Activated CD8-positive, alpha-beta memory T cell treated with anti-CD3 and anti-CD28 coated beads for 24 hours (primary cell): ENCODE data around the gene WBP2.

Experiments used
- DNase-seq: peaks from one replicate; pipeline ENCODE4 v3.0.0-alpha.2; 2020

WBP2 gene

DNA sequence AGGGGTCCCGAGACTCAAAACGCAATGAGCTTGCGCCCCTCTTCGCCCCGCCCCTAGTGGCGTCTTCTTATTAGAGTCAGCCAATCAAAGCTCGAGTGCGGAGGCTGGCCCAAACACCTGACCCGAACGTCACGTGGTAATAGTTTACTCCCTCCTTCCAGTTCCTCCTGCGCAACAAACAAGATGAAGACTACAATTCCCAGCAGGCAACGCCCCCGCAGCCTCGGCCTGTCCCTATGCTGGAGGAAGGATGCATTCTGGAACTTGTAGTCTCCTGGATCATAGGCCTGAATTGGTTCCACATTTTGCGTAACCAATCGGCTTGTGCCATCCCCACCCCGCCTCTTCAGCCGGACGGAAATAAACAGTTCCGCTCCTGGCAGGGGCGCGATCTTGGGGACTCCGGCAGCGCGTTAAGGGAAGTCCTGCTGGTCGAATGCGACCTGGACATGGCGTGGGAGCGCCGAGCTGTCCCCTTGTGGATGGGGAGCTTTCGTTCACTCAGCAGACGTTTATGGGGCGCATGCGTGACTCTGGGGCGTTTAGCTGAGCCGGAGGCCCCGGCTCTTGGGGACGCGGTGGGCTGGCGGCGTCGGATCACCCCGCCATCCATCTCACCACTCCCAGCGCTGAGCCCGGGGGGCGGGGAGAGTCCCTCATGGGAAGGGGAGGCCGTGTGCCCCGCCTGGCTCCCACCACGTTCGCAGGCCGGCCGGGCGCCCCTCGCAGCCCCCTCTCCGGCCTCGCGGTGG lies at the start of gene WBP2:
WBP2 (minus strand) TSS at position 26 of the 752 bp plus-strand sequence. CDS start 38 bp downstream, outside the sequence.
- DNase-seq = peak; percentile 95

DNA sequence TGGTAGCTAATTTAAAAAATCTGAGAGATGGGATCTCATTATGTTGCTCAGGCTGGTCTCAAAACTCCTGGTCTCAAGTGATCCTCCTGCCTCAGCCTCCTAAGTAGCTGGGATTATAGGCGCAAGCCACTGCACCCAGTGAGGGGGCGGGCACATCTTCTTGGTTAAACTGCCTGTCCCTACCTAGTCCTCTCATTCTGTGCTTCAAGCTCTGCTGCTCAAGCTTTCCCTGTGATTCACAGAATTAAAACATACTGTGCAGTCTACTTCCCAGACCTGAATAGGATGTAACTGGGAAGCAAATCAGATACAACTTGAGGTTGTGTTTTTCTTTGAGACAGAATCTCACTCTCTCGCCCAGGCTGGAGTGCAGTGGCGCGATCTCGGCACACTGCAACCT lies 47.3 kb upstream of the WBP2 start:
- DNase-seq = no peak

DNA sequence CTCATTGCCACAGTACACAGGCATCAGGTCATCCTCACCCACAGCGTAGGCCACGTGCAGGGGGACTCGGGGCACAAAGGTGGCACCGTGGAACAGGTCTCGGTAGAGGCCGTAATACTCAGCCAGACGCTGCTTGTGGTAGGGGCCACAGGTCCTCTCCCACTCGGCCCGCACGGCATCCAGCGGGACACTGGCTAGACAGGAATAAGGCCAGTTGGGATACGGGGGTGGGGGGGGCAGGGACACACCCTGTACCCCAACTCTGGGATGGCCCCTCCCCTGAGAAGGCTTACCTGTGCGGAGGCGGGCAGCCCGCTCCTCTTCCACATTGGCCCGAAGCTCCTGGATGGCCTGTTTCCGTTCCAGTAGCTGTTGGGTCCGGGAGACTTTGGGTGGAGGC lies 46.6 kb upstream of the WBP2 start:
- no peak for DNase-seq

DNA sequence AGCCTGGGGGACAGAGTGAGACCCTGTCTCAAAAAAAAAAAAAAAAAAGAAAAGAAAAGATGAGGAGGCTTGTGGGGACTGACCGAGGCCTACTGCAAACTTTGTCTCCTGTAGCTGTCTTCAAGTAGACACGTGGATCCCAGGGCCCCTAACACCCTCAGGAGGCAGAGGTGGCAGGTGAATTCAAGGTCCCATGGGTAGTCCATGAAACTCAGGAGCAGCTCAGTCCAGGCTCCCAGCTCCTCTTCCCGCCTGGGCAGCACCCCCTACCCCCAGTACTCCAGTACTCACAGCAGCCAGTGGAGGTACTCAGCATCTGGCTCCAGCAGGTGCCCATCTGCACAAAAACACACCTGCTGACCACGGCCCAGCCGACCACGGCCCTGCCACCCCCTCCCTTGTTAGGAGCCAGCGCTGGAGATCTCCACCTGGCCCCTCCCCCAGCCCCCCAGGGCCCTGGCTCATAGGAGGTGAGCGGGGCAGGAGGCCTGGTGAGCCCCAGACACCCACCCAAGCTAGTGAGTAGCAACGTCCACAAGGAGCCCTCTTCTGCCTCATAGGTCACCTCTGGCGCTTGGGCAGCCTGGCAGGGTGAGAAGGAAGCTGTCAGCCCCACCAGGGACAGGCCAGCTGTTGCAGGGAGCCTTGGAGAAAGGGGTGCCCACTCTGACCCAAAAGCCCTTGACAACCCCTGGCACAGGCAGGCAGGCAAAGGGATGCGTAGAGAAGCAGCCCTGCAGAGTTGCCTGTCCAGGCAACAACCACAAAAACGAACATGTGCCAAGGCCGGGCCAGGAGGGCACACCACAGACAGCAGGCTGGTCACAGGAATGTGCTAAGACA lies 45.8 kb upstream of the WBP2 start:
- DNase-seq = no peak

DNA sequence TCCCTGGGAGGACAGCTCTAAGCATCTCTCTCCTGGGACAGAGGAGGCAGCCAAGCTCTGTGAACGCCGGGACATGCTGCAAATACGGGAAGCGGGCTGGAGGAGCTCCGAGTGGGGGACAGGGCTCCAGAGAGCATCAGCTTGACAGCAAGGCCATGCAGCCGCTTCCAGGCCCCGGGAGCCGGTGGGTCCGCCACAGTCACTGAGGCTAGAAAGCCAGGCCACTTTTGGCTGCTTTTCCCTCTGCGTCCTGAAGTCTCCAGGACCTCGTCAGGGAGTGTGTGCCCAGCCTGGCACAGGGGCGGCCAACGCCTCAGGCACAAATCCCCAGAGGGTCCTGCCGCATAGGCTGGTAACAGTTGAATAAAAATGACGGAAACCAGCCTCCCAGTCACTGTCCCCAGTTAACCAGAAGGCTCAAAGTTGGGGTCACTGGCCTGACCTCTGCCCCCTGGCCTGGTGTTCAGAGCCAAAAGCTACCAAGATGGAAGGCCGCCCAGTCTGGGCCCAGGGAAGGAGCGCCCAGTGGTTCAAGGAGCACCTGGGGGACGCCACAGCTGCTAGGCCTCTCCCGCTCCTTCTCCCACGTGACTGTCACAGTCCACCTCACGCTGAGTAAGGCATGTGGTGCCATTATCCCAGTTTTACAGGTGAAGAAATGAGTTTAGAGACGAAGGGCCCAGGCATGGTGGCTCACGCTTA lies 44.8 kb upstream of the WBP2 start:
- no peak for DNase-seq

DNA sequence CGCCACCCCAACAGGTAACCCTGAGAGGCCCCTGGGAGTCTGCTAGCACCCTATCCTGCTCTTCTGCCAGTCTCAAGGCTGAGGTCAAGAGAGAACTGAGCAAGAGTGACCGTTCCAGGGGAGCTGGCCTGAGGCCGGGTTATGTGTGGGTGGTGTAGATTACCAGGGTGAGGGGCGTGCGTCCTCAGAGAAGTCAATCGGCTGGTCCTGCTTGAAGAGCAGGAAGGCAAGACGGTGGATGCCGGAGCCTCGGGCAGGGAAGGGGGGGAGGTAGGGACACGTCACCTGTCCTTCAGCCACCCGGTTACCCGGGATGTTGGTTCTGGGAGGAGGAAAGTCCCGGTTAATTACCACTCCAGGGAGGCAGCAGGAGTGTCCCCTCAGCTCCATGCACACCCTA lies 44.2 kb upstream of the WBP2 start:
- DNase-seq = no peak

DNA sequence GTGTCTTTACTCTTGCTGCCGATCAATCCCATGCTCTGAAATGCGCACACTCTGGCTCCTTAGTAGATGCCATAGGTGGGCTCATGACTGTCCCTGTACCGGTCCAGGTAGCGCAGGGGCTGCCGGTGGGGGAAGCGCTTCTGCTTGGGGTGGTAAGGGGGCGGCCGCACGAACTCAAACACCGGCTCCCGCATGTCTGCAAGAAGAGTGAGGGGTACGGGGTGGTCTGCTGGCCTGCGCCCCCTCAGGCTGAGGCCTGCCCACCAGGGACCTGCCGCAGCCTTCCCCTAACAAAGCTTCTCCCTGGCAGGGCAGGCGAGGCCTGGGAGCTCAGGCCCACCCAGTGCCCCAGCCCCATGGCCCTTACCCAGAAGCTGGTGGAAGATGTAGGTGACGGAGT lies 43.7 kb upstream of the WBP2 start:
- DNase-seq = no peak

DNA sequence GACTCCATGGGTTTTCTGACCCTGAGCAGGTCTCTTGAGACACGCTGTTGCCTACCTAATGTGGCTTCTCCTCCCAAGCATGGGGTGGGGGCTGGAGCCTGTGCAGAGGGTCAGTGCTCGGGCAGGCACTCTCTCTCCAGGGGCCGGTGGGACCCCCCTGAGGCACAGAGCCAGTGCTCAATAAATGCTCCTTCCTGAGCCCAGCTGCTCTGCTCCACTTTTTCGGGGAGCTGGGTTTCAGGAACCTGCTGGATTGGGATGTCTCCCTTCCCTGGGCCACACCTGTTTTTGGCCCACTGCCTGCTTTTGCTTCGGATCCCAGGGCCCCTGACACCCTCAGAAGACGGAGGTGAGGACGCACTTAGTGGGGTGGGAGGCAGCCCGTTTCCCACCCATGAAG lies 42.9 kb upstream of the WBP2 start:
- DNase-seq = no peak

DNA sequence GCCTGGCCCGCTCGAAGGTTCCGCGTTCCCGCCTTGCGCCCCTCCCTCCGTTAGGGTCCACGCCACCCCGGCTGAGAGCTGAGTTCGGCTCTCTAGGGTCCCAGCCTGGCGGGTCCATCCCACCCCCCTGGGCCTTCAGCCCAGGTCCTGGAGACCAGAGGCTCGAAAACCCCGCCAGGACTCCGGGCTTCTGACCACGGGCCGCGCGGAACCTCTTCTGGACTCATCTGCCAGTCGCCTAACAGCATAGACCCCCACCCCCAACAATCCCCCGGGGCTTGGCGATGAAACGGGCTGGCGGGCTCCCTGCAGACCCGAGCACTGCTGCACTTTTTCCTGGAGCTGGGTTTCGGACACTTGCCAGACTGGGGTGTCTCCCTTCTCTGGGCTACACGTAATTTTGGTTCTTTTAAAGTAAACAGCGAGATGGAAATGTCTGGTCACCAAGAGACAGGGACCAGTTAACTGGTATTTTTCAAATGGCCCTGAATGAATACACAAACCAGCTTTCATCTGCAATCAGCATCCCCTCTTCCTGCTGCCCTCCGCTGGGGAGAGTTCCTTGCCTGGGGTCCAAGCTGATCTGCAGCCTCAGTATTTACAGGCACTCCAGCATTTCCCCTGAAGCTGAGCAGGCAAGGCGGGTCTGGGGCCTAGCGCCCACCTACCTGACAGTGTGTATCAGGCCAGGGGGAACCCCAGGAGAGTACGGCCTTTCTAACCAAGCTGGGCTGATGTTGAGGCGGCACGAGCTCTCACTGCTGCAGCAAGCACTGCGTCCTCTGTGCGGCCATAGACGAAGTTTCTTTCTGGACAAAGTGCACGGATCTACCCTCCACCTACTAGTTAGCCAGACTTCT lies 42.3 kb upstream of the WBP2 start:
- no peak for DNase-seq

DNA sequence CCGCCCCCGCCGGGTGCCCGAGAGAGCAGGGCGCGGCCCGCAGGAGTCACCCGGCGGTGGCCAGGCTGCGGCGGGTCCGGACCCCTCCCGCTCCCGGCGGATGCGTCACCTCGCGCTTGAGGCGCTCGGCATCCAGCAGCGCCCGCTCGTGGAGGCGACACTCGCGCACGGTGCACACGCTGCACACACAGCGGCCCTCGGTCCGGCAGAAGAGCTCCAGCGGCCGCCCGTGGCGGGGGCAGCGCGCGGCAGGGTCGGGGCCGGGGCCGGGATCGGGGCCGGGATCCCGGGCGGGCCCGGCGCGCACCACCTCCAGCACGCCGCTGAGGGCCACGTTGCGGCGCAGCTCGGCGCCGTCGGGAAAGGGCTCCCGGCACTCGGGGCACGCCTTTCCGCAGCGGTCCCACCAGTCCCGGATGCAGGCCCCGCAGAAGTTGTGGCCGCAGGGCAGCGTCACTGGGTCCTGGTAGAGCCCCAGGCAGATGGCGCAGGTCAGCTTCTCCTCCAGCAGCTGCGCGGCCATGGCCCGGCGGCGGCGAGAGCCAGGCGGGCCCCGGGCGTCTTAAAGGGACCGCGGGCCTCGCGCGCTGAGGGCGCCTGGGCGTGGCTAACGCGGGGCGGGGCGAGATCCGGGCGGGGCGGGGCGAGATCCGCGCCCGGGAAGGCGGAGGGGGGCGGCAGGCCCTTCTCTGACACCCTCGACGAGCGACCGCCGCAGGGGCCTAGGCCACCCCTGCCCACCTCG lies 41.5 kb upstream of the WBP2 start, which contains the start of gene TRIM65:
TRIM65 (minus strand) TSS at position 537 of the 745 bp plus-strand sequence; CDS start at position 523, 14 bp downstream.
- DNase-seq = peak; percentile 94

DNA sequence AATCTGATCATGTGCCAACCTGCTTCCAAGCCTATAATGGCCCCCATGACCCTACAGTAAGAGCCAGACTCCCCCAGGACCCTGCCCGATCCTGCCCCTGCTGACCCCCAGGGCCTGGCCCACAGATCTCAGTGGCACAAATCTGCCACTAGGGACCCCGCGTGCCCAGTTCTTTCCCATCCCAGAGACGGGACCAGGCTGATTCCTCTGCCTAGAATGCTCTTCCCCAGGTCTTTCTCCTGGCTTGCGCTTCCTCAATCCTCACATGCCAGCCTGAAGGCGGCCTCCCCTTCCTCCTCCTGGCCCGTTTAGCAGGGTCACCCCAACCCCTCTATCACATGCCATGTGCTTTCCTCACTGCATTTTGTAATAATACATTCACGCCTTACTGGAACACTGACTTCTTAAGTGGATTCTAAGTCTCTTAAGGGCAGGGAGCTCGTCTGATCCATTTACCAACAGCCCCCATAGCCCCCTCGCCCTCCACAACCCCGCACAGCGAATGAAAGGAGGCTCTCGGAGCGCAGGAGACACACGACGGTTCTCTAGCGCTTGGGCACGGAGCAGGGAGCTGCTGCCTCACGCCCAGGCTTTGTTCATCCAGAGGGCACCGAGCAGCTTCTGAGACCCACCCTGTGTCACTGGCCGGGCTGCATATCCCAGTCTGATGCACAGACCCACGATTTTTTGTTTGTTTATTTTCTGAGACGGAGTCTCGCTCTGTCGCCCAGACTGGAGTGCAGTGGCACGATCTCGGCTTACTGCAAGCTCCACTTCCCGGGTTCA lies 40.4 kb upstream of the WBP2 start:
- DNase-seq = peak; percentile 71

DNA sequence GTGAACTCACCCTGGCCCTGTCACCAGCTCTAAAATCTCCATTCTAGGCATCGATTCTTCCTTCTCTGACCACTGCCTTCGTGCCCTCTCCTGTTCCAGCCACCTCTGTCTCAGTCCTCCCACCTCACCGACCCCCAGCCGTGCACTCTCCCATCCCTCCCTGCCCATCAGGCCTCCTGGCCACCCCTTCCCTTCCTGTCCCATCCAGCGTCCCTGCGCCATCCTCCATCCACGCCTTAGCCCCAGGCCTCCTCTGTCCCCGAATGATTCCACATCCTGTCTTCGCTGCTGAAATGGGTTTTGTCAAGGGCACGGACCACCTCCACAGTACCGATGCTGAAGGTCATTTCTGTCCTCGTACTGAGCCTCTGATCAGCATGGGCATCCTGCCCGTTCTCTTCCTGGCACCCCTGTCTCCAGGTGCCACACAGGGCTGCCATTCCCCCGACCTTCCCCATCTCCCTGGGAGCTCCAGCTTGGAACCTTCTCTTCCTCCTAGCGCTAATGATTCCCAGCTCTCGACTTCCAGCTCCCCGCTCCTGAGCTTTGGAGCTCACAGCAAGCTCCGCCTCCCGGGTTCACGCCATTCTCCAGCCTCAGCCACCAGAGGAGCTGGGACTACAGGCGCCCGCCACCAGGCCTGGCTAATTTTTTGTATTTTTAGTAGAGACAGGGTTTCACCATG lies 39.1 kb upstream of the WBP2 start:
- DNase-seq = no peak

DNA sequence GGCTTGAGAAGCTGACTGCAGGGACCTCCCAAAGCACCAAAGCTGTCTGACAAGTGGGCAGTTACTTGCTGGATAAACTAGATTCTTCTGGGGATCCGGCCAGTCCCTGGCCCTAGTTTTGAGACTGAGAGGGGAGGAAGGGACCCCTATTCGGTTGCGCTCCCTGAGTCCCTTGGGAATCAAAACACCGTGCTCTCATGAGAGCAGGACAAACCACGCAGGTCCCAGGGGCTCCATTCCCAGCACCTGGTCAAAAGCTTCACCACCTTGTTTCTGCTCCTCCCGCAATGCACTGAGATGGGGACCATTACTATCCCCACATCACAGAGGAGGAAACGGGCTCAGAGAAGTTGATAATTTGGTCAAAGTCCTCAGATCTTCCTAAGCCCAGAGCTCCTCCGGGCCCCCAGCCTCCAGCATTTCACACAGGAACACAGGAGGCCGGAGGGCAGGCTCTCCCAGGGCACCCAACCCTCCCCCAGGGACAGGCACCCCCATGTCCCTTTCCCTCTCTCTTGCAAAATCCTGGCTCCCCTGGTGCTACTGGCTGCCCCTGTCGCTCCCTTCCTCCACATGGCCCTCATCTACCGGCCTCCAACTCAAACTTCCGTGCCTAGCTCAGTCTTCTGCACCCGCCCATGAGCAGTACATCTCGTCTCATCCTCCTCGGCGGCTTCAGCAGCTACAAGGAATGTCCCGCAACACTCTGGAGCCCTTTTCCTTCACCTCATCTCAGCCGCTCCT lies 38.3 kb upstream of the WBP2 start:
- no peak for DNase-seq

DNA sequence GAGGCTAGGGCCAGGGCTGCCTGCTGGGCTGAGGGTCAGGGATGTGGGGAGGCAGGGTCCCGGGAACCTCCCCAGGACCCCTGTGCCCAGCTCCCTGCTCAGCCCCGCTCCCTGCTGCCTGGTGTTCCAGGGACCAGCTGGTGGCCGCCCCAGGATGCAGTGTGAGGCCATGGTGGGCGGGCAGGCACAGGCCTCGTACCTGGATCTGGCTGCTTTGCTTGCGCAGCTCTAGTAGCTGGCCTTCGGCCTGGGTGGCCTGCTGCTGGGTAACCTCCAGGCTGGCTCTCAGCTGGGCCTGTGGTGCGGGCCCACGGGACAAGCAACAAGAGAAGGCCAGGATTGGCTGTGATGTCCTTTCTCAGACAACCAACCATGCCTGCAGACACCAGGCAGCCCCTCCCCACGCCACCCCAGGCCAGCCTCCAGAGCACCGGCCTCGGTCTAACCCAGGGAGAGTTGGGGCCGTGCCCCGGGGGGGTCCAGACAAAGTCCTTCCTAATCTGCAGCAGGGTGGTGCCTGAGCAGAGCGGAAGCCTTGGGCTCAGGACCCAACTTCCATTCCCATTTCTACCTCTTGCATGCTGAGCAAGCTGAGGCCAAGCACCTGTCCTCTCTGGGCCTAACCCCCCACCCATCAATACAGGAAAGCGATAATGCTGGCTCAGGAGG lies 37.6 kb upstream of the WBP2 start:
- no peak for DNase-seq

DNA sequence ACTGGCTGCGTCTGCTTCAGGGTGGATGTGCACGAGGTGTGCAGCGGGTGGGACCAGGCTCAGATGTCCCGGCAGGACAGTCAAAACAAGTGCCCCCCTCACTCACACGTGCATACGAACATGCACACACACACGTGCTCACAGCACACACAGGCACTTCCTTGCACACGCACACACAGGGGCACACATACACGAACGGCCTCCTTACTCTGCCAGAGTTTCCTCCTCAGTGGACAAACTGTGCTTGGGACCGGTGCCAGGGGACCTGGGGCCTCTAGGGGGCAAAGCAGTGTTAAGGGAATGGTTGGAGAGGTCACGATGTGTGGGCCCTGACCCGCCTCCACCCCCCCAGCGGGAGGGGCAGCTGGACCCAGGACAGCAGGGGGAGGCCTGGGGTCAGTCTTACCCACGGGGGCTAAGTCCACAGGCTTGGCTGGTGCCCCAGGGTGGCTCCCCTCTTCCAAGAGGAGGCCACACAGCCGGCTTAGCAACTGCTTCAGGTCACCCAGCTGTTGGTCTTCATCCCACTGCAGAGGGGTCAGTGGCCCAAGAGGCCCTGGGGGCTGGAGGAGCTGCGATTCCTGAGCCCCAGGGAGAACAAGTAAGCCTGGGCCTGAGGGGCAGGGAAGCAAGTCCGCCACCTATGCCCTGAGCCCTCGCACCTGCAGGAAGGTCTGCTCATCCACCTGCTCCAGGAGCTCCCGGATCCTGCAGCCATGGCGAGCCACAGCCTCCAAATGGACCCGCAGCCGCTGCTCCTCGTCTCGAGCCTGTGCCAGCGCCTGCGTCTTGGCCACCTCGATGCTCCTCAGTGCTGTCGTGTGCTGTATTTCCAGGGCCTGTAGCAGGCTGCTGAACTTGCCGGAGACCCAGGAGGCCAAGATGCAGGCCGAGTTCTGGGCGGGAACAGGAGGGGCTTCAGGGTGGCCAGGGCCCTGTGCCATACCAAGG lies 36.7 kb upstream of the WBP2 start:
- no peak for DNase-seq

DNA sequence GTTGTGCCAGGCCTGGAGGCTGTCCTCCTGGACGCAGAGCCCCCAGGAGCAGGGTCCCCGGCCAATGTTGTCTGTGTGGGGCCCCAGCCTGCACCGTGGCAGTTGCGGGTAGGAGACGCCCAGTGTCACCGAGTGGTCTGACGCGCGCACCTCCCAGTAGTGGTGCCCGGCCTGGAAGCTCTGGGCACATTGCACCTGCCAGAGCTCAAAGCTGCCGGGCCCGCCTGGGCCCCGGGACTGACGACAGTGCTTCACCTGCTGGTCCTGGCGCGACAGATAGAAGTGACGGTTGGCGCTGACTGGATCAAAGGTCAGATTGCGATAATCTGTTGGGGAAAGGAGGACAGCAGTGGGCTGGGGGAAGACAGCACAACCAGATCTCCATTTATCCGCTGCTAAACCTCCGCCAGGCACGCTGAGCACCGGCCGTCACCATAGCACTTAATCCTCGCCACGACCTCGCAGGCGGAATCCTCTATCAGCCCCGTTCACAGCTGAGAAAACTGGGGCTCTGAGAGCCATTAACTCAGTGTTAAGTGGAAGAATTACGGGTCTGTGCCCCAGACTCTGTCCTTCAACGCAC lies 36.0 kb upstream of the WBP2 start:
- no peak for DNase-seq

DNA sequence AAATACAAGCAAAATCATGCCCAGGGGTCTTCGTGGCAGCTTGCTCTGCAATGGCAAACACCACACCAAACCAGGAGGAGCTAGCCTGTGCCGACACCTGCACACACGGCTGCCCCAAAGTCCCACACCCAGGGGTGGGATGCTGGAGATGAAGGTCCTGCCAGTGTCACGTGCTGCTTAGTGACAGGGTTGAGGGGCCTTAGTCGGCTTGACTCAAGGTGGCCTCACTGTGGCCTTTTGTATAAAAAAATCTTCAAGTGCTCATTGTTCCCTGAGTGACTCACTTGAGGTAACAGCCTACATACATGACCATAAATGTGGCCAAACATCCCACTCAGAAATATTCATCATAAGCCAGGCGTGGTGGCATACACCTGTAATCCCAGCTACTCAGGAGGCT lies 34.3 kb upstream of the WBP2 start:
- no peak for DNase-seq
